HPDE6-E6E7 (cell line): ENCODE results near the gene COL2A1.

ENCODE experiments used
- DNase-seq: peaks from one replicate; pipeline ENCODE4 v3.0.0; 2011; ENCODE audit warnings: missing footprints; ENCODE audit errors: extremely low spot score

Gene COL2A1

GRCh38 chr12:48012070-48012469 lies 7.8 kb upstream of the COL2A1 start:
- no peak for DNase-seq

GRCh38 chr12:48010366-48010970 lies 6.2 kb upstream of the COL2A1 start:
- no peak for DNase-seq

- no peak for DNase-seq
Measured at GRCh38 chr12:48009471-48009870, 5.2 kb upstream of the COL2A1 start.

- DNase-seq = no peak
Measured at GRCh38 chr12:48008950-48009349, 4.7 kb upstream of the COL2A1 start.

- DNase-seq = no peak
Measured at GRCh38 chr12:48008349-48008748, 4.1 kb upstream of the COL2A1 start.

- DNase-seq = no peak
Measured at GRCh38 chr12:48007206-48007605, 2.9 kb upstream of the COL2A1 start.

- no peak for DNase-seq
Measured at GRCh38 chr12:48005750-48006021, 1.4 kb upstream of the COL2A1 start.

- DNase-seq = no peak
Measured at GRCh38 chr12:48005001-48005749, 899 bp upstream of the COL2A1 start.

- DNase-seq = no peak
Measured at GRCh38 chr12:48003226-48004052, 837 bp downstream of the COL2A1 start.

- no peak for DNase-seq
Measured at GRCh38 chr12:48002773-48003218, 1.5 kb downstream of the COL2A1 start.

GRCh38 chr12:48002414-48002730 lies 1.9 kb downstream of the COL2A1 start:
- DNase-seq = no peak

GRCh38 chr12:48001505-48002413 lies 2.5 kb downstream of the COL2A1 start:
- peak; percentile 54 for DNase-seq

- DNase-seq = peak; percentile 97
Measured at GRCh38 chr12:48000878-48001504, 3.3 kb downstream of the COL2A1 start.

GRCh38 chr12:47999816-48000215 lies 4.5 kb downstream of the COL2A1 start:
- DNase-seq = no peak

- no peak for DNase-seq
Measured at GRCh38 chr12:47997321-47997720, 7.0 kb downstream of the COL2A1 start.

GRCh38 chr12:47995981-47996401 lies 8.3 kb downstream of the COL2A1 start:
- no peak for DNase-seq

GRCh38 chr12:47993491-47993890 lies 10.8 kb downstream of the COL2A1 start:
- DNase-seq = no peak

- DNase-seq = no peak
Measured at GRCh38 chr12:47992776-47993175, 11.5 kb downstream of the COL2A1 start.

- DNase-seq = no peak
Measured at GRCh38 chr12:47991106-47992061, 12.9 kb downstream of the COL2A1 start.
